ENCODE measurements around the gene MIOS. TPM values are rescaled to one million over a fixed set of nuclear protein-coding genes. Genes with fewer than 3 reads are reported as not detected.

The MIOS gene
- total RNA-seq, 4 donors from 2014 or later = 68.4 to 336 (median 280) TPM

DNA sequence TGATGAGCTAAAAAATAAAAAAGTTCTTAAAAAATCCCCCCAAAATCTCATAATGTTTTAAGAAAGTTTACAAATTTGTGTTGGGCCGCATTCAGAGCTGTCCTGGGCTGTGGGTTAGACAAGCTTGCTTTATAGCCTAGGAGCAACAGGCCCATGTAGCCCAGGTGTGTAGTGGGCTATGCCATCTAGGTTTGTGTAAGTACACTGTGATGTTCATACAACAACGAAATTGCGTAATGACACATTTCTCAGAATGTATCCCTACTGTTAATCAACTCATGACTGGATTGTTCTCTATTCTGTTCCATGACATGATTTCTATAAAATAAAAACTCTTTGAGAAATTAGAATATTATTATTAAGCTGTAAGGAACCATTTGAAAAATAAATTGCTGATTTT is 13.0 kb downstream of the MIOS start:
- TF ChIP-seq, protein P1, sequence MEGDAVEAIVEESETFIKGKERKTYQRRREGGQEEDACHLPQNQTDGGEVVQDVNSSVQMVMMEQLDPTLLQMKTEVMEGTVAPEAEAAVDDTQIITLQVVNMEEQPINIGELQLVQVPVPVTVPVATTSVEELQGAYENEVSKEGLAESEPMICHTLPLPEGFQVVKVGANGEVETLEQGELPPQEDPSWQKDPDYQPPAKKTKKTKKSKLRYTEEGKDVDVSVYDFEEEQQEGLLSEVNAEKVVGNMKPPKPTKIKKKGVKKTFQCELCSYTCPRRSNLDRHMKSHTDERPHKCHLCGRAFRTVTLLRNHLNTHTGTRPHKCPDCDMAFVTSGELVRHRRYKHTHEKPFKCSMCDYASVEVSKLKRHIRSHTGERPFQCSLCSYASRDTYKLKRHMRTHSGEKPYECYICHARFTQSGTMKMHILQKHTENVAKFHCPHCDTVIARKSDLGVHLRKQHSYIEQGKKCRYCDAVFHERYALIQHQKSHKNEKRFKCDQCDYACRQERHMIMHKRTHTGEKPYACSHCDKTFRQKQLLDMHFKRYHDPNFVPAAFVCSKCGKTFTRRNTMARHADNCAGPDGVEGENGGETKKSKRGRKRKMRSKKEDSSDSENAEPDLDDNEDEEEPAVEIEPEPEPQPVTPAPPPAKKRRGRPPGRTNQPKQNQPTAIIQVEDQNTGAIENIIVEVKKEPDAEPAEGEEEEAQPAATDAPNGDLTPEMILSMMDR (IDR thresholded peaks at IDR 0.05 in 4 of 5, conservative IDR thresholded peaks at IDR 0.05 in 1 of 5) = no peak
- TF ChIP-seq POLR2A (IDR thresholded peaks at IDR 0.05) = no peak
- Histone ChIP-seq H3K4me1 (peaks cover 3 to 11% of the 10 kb centered on the region in 2 donors), H3K36me3 (peaks cover 0 to 18% of the 10 kb centered on the region in 2 donors), H3K9me3 (no peaks in the 10 kb centered on the region), H3K27me3 (no peaks in the 10 kb centered on the region), H3K4me3 (no peak overlapping the region), H3K27ac (no peak overlapping the region)
- DNase-seq = no peak
- in situ Hi-C loops (cut with MboI; ENCODE audit: low sequenced_read_pairs in 4 of 4) (loop anchor here in 1 of 4 donors (10.0 kb wide), 1 partner anchor 65 kb away; the partner anchor contains the start of gene UMAD1), intact Hi-C loops (cut with DNase I; ENCODE audit: low total_unique reads) (no loop called here)
- no peak for ATAC-seq

DNA sequence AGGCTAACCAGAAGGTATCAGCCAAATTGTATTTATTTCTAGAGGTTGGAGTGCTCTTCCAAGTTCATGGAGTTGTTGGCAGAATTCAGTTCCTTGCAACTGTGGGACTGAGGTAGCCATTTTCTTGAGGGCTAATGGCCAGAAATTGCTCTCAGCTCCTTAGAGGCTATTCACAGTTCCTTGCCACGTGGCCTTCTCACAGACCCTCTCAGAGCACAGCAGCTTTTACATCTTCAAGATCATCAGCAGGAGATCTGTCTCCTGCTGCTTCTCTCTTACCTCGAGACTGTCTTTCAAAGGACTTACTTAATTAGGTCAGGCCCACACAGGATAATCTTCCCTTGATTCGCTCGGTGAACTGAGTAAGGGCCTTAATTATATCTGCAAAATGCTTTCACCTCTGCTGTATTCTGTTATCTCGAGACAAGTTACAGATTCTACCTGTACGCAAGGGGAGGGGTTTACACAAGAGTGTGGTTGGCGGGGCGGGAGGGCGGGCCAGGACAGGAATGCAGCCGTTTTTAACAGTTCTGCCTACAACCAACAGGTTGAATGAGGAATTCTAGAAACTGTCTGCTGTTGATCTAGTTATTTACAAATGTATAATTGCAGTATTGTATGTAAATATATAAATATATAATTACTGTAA is 15.0 kb downstream of the MIOS start:
- H3K27ac ChIP-seq = no peak overlapping the region
- no peaks in the 10 kb centered on the region for H3K9me3 ChIP-seq
- no peak for TF ChIP-seq POLR2A (IDR thresholded peaks at IDR 0.05)
- TF ChIP-seq, protein P1 (IDR thresholded peaks at IDR 0.05 in 4 of 5, conservative IDR thresholded peaks at IDR 0.05 in 1 of 5) = no peak
- no peak overlapping the region for H3K4me3 ChIP-seq
- intact Hi-C loops (cut with DNase I; ENCODE audit: low total_unique reads) (no loop called here), in situ Hi-C loops (cut with MboI; ENCODE audit: low sequenced_read_pairs in 4 of 4) (loop anchor here in 1 of 4 donors (10.0 kb wide), 1 partner anchor 63 kb away; the partner anchor contains the start of gene UMAD1)
- peaks cover 0 to 10% of the 10 kb centered on the region in 2 donors for H3K36me3 ChIP-seq
- H3K27me3 ChIP-seq = no peaks in the 10 kb centered on the region
- DNase-seq (no peak), ATAC-seq (no peak)
- H3K4me1 ChIP-seq = no peaks in the 10 kb centered on the region

DNA sequence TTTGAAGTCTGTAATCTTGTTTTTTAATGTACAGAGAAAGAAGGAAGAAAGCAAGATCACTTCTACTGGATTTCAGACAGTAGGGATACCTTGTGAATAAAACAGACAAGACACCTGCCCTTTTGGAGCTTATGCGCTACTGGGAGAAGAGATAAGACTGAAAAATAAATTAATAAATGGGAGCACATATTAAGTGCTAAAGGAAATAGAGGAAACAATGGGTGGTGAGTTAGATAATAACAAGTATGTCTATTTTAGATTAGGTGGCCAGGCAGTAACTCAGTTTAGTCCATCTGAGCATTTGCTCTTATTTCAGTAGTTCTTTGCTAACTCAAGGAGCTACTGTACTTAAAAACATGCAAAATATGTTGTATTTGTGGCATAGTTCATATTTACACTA is 15.9 kb downstream of the MIOS start:
- intact Hi-C loops (cut with DNase I; ENCODE audit: low total_unique reads) = no loop called here
- peaks cover 0 to 11% of the 10 kb centered on the region in 2 donors for H3K36me3 ChIP-seq
- no peak for ATAC-seq

DNA sequence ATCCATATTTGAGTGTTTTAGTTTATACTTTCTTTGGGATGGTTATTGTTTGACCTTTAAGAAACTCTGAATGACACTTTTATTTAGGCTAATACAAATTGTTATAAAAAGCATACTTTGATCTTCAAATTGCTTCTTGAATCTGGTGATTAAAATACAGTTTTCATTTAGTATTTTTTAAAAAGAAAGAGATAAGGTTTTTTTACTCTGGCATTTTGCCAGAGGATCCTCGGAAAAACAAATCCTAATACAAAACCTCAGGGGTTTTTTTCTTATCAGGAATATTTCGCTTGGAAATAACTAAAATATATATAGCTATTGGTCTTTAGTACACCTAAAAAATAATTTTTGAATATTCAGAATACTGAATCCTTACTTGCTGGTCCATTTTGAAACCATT is 17.0 kb downstream of the MIOS start:
- in situ Hi-C loops (cut with MboI; ENCODE audit: low sequenced_read_pairs in 4 of 4) (loop anchor here in 1 of 4 donors (10.0 kb wide), 1 partner anchor 61 kb away; the partner anchor contains the start of gene UMAD1), intact Hi-C loops (cut with DNase I; ENCODE audit: low total_unique reads) (no loop called here)
- DNase-seq = no peak
- Histone ChIP-seq H3K36me3 (peaks cover 0 to 16% of the 10 kb centered on the region in 2 donors), H3K9me3 (no peaks in the 10 kb centered on the region), H3K4me3 (no peak overlapping the region), H3K27ac (no peak overlapping the region), H3K4me1 (no peaks in the 10 kb centered on the region), H3K27me3 (no peaks in the 10 kb centered on the region)
- no peak for ATAC-seq
- TF ChIP-seq POLR2A (IDR thresholded peaks at IDR 0.05) = no peak
- TF ChIP-seq, protein P1 (IDR thresholded peaks at IDR 0.05 in 4 of 5, conservative IDR thresholded peaks at IDR 0.05 in 1 of 5) = no peak

More for the DNA sequence above, 15.9 kb downstream of the MIOS start:
- Histone ChIP-seq H3K27me3 (no peaks in the 10 kb centered on the region), H3K4me1 (no peaks in the 10 kb centered on the region), H3K4me3 (no peak overlapping the region), H3K9me3 (no peaks in the 10 kb centered on the region), H3K27ac (no peak overlapping the region)
- no peak for DNase-seq
- TF ChIP-seq POLR2A (IDR thresholded peaks at IDR 0.05) = no peak
- TF ChIP-seq, protein P1 (IDR thresholded peaks at IDR 0.05 in 4 of 5, conservative IDR thresholded peaks at IDR 0.05 in 1 of 5) = no peak
- in situ Hi-C loops (cut with MboI; ENCODE audit: low sequenced_read_pairs in 4 of 4) = loop anchor here in 1 of 4 donors (10.0 kb wide), 1 partner anchor 62 kb away; the partner anchor contains the start of gene UMAD1

All from gastrocnemius medialis (tissue), 4 donors.